Measurements from ENCODE around the gene EXOC7.

- TF ChIP-seq POLR2AphosphoS5 (IDR thresholded peaks at IDR 0.05; ENCODE audit: borderline replicate concordance, low read depth, low read length) (no peak), EZH2 (IDR thresholded peaks at IDR 0.05) (no peak), FOXP2 (optimal IDR thresholded peaks at IDR 0.05; ENCODE audit: control extremely low read depth, extremely low read length, insufficient read depth) (no peak)
Observed at GRCh38 chr17:76079535-76079955, 24.0 kb downstream of the EXOC7 start.

Measured in SK-N-MC (cell line).